ENCODE results near the gene TANGO2. TPM values are rescaled to one million over a fixed set of nuclear protein-coding genes. Genes with fewer than 3 reads are reported as not detected.

The TANGO2 gene
- total and polyA plus RNA-seq, 2 donors (not counting 1 experiment from before 2014, with no cell fraction given): 75.5 to 75.6 TPM

- Histone ChIP-seq H2AFZ (ENCODE audit: insufficient read depth, low read depth, low read length, poor library complexity, severe bottlenecking) (no peak overlapping the region), H3K36me3 (replicated peaks in 1 of 2; ENCODE audit: control extremely low read depth in 1 of 2, control insufficient read depth in 1 of 2, extremely low read depth in 1 of 2, insufficient read depth in 2 of 2, low read length in 1 of 2) (no peaks in the 10 kb centered on the region), H3K9ac (ENCODE audit: low read length) (no peak overlapping the region), H3K27me3 (replicated peaks in 1 of 4; ENCODE audit: control extremely low read depth in 1 of 4, control insufficient read depth in 3 of 4, insufficient read depth in 4 of 4, low read length in 3 of 4) (peaks cover 0 to 11% (median 0%) of the 10 kb centered on the region in 4 experiments), H3K27ac (ENCODE audit: low read length in 2 of 2) (no peak overlapping the region), H3K9me3 (ENCODE audit: control extremely low read depth in 1 of 3, control insufficient read depth in 2 of 3, insufficient read depth in 1 of 3, low read length in 2 of 3) (peaks cover 0 to 4% (median 0%) of the 10 kb centered on the region in 3 donors), H3K4me2 (replicated peaks; ENCODE audit: low read depth, low read length, poor library complexity, severe bottlenecking) (no peak overlapping the region), H3K4me1 (ENCODE audit: control insufficient read depth in 2 of 2, insufficient read depth in 2 of 2, low read length in 2 of 2) (peaks cover 10 to 13% of the 10 kb centered on the region in 2 donors), H3K4me3 (ENCODE audit: control extremely low read depth in 1 of 5, extremely low read depth in 1 of 5, insufficient read depth in 1 of 5, low read depth in 2 of 5, low read length in 4 of 5) (no peak overlapping the region), H4K20me1 (ENCODE audit: control insufficient read depth, insufficient read depth, low read length, poor library complexity, severe bottlenecking) (no peaks in the 10 kb centered on the region), H3K79me2 (ENCODE audit: control insufficient read depth, insufficient read depth, low read length) (no peaks in the 10 kb centered on the region)
- ATAC-seq (ENCODE audit: low read depth): no peak
- no peaks in the 10 kb centered on the region for H3K27me3 Mint-ChIP-seq
- WGBS (ENCODE audit: insufficient coverage): 87% methylated on average over 17 of the region's 19 CpGs
- no peak overlapping the region for H3K4me3 Mint-ChIP-seq
- intact Hi-C loops (cut with micrococcal nuclease): loop anchor here (5.0 kb wide), 1 partner anchor 598 kb away; no protein-coding TSS in a partner anchor
- ChIA-PET CTCF (no interaction called here), POLR2A (no interaction called here)
- TF ChIP-seq, protein P1, sequence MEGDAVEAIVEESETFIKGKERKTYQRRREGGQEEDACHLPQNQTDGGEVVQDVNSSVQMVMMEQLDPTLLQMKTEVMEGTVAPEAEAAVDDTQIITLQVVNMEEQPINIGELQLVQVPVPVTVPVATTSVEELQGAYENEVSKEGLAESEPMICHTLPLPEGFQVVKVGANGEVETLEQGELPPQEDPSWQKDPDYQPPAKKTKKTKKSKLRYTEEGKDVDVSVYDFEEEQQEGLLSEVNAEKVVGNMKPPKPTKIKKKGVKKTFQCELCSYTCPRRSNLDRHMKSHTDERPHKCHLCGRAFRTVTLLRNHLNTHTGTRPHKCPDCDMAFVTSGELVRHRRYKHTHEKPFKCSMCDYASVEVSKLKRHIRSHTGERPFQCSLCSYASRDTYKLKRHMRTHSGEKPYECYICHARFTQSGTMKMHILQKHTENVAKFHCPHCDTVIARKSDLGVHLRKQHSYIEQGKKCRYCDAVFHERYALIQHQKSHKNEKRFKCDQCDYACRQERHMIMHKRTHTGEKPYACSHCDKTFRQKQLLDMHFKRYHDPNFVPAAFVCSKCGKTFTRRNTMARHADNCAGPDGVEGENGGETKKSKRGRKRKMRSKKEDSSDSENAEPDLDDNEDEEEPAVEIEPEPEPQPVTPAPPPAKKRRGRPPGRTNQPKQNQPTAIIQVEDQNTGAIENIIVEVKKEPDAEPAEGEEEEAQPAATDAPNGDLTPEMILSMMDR (IDR thresholded peaks at IDR 0.05): no peak
- TF ChIP-seq EZH2 (IDR thresholded peaks at IDR 0.05; ENCODE audit: borderline replicate concordance, insufficient read depth, low read depth, low read length, poor library complexity, severe bottlenecking): no peak
- no peak overlapping the region for H3K27ac Mint-ChIP-seq
- DNase-seq: no peak
- no peaks in the 10 kb centered on the region for H3K9me3 Mint-ChIP-seq (ENCODE audit: insufficient read depth)
- peaks cover 7% of the 10 kb centered on the region for H3K4me1 Mint-ChIP-seq
Measured at GRCh38 chr22:19984201-19984753, 36.6 kb upstream of the TANGO2 start.

Measured in B cell (primary cell).